T-helper 2 cell (primary cell): ENCODE data around the gene HDAC4.

Experiments
- DNase-seq, 5 experiments: peaks; one replicate each; pipeline versions ENCODE4 v3.0.0 to v3.0.0-alpha.2; 2012 to 2022

The HDAC4 gene

DNA sequence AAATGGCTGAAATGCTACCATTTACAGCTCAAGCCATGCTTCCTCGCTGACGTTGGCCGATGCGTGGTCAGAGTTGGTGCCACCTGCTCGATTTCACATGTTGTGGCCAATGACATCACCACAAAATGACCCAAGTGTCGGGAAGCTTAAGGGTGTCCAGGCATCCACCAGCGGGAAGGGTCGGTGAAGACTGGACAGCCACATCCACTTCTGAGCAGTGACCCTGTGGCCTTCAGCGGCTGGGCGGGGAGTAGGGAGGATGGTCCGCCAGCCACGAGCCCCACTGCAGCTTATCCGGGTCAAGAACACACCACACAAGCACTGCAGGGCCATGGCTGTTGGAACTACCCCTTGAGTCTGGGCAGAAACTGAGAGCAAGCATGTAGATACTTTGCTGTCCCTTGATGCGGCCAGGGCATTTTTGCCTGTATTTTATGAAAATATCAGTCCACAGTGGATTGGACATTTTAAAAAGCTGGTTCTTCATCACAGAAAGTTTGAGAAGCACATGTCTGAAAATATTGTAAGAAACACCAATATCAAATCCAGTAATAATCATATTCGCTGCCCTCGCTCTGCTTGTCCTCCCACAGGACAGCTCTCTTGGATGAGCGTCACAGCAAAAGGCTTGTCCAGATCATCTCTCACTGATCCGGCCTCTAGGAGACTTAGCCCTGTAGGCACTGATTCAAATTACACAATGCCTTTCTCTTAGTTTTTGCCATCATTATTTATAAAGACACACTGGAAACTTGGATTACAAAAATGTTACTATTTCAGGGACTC is 379.0 kb downstream of the HDAC4 start:
- DNase-seq = no peak

DNA sequence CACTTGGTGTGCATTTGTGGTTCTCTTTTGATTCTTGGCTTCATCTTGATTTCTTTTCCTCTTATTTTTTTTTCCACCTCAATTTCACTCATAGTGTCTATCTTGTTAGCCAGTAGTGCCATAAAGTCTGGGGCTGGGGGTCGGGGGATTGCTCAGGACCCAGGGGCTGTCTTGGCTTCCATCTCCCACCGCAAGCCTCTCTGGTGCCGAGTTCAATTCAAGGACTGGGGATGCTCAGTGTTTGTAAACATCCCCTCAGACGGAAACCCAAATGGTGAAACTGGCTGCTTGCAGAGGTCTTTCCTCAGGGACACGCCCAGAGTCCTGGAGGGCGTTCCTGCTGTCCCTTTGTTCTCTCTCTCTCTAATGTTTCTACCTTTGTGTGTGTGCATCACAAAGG is 379.6 kb downstream of the HDAC4 start:
- no peak for DNase-seq

DNA sequence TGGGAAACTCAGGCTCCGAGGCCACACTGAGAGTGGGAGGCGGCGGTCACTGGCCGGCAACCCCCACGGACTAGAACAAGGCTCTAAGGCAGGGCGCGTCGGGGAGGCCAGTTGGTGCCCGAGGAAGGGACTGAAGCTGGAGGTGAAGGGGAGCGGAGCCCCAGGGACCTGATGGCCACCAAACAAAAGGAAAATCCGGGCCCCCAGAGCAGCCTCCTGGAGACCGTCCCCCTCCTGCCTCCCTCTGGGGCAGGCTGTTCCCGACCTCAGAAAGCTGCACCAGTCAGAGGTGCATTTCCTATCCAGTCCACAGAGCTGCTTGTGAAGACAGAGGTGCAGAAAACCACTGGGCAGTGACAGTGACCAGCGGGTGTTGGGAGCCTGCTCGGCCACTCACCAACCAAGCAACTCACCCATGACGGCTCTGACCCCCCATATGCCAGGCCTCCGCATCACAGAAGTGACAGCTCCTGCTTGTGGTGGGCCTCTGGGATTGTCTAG is 380.2 kb downstream of the HDAC4 start:
- DNase-seq = no peak

DNA sequence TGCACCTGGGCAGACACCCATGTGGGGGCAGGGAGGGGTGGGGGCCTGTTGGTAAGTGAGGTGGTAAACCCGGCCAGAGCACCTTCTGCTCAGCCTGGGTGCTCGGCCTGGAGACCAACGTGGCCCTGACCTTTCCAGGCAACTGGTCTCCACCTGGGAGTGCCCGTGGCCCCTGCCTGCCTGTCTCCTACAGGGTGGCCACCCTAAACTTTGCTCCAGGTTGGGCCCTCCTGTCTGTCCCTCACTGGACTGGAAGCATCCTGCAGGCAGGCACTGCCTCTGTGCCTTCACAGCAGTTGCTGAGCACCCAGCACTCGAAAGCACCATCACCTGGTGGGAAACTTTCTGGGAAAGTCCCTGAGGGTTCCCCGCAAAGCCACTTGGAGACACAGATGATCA is 381.6 kb downstream of the HDAC4 start:
- DNase-seq = no peak

- no peak for DNase-seq
These were observed 382.3 kb downstream of the HDAC4 start for GRCh38 chr2:239018271-239019182.

GRCh38 chr2:239017491-239018098 is 383.2 kb downstream of the HDAC4 start:
- no peak for DNase-seq

DNA sequence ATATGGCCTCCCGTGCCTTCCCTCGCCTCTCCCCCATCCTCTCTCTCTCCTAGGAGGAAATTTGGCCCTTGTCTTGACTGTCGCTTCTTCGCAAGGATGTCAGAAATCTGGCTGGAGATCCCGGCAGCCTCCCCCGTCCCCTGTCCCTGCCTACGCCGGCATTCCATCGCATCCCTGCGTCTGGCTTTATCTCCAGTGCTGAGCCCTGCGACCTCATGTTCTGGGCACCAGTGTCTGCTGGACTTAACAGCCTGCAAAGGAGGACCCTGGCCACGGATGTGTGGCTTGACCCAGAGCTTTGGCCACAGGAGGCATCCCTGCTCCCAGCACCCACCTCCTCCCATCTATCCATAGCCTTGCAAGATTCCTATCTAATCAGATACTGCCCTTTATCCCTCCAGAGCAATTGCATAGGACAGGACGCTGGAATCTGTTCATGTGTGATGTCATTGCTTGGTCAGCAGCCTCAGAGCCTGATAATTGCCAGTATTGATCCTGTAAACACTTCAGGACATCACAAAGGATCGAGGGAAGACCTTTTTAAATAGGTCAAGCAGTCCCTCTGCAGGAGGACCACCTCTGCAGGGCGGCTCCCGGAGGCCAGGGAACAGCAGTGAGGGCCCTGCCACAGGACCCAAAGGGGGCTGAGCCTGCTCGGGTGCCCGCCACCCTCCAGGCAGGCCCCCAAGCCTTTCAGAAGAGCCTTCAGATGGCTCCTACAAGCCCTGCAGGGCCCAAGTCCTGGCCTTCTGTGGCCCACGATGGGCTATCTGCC is 384.7 kb downstream of the HDAC4 start:
- no peak for DNase-seq

- no peak for DNase-seq
These were observed 385.5 kb downstream of the HDAC4 start for GRCh38 chr2:239015218-239015900.

DNA sequence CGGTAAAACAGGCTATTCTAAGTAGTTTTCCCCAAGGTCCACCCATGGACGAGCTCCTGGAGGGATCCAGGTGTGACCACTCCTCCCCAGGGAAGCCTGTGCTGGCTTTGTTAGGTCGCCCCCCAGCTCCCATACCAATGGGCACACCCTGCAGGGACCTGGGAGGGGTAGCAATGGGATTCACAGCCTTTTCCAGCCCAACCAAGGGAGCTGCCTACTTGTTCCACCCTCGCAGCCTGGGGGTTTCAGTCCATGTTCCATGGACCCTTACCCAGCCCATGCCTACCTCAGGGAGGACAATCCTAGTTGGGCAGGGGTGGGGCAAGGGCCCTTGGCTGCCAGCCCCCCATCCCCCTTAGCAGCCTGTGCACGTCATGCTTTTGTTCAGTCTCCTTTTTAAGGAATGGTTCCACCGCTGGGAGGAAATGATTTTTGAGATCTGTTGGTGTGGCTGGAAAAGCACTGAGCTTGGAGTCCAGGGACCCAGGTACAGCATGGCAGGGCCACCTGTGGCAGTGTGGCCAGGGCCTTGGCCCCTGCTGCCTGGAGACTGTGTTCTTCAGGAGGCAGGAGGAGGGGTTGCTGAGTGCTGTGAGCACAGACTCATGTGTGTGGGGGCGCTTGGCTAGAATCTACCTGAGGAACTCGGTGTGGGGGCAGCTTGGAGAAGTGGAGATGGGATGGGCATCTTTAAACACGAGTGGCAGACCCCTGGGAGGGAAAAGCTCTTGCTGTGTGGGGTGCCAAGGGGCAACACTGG is 386.2 kb downstream of the HDAC4 start:
- DNase-seq = no peak

- no peak for DNase-seq
These were observed 387.2 kb downstream of the HDAC4 start for GRCh38 chr2:239013678-239013976.

- DNase-seq = no peak
These were observed 387.7 kb downstream of the HDAC4 start for GRCh38 chr2:239012936-239013677.

GRCh38 chr2:239012228-239012627 is 388.6 kb downstream of the HDAC4 start:
- DNase-seq = no peak

GRCh38 chr2:239009589-239009961 is 391.2 kb downstream of the HDAC4 start:
- no peak for DNase-seq

DNA sequence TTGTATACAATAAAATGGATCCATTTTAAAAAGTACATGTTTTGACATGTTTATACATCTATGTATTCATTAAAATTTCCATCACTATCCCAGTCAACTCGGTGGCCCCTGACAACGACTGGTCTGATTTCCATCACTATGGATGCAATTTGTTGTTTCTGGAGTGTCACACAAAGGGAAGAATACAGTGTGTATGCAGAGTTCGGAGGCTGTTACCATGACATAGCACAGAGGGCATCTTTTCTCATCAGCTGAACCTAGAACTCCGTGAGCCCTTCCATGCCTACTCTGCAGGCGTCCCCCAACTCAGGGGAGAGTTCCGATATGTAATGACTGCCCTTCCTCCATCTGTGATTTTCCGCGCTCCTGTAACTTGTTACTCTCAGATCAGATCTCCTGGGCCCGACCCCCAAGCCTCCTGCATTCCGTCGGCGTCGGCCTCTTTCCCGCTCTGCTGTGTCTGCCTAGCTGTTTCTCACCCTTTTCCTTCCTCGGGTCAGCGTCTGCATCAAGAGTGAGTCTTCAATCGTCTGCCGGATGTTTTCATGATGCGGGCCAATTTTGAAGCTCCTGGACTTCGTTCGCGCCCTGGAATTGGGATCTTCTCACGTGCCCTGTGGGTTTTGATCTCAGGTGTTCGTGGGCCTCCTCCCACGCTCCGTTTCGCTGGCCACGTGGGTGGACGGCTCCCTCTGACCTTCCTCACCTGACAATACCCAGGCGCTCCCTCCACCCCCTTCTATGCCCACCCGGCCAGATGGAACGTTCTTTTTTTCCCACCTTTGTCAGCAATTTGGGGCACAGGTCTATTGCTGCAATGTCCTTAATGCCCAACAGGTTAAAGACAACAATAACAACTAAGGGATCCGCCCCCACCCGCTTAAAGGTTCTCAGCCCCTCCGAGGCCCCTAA is 391.9 kb downstream of the HDAC4 start:
- no peak for DNase-seq

DNA sequence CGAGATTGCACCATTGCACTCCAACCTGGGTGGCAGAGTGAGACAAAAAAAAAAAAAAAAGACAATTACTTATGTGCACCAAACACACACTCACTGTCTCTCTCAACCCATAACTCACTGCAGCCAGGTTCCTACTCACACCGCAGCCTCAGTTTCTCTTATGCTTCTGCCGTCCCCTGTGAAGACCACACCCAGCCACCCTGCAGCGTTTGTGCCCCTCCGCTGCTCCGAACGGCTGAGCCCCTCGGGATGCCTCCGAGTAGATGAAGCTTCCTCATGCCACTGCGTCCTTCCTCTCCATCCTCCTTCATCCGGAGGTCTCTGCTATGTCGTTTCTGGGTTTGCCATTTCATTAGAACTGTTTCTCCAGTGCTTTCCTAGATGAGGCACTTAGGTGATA is 392.8 kb downstream of the HDAC4 start:
- no peak for DNase-seq

- DNase-seq = no peak
These were observed 394.1 kb downstream of the HDAC4 start for GRCh38 chr2:239006622-239007285.

- no peak for DNase-seq
These were observed 395.2 kb downstream of the HDAC4 start for GRCh38 chr2:239005586-239005985.

GRCh38 chr2:239004274-239005015 is 396.4 kb downstream of the HDAC4 start:
- DNase-seq = no peak
